Neuron (in vitro differentiated cells): Measurements from ENCODE around the gene GSC2.

Experiments
- H2AFZ ChIP-seq: one replicate; pipeline ENCODE4 v1.6.1; 2013; ENCODE audit warnings: low read depth, mild to moderate bottlenecking, inconsistent platforms, low read length, moderate library complexity
- H3K27me3 ChIP-seq: one replicate; pipeline ENCODE4 v1.6.1; 2013; ENCODE audit warnings: low read length; ENCODE audit not compliant: insufficient read depth
- H3K36me3 ChIP-seq: one replicate; pipeline ENCODE4 v1.6.1; 2013; ENCODE audit warnings: low read length; ENCODE audit not compliant: insufficient read depth
- H3K4me1 ChIP-seq: one replicate; pipeline ENCODE4 v1.6.1; 2013; ENCODE audit warnings: low read length; ENCODE audit not compliant: insufficient read depth
- H3K4me3 ChIP-seq: 2 replicates; pipeline ENCODE4 v1.5.1; 2013; ENCODE audit warnings: mild to moderate bottlenecking, low read length, moderate library complexity
- H3K9me3 ChIP-seq: one replicate; pipeline ENCODE4 v1.6.1; 2013; ENCODE audit warnings: low read length

Gene GSC2

DNA sequence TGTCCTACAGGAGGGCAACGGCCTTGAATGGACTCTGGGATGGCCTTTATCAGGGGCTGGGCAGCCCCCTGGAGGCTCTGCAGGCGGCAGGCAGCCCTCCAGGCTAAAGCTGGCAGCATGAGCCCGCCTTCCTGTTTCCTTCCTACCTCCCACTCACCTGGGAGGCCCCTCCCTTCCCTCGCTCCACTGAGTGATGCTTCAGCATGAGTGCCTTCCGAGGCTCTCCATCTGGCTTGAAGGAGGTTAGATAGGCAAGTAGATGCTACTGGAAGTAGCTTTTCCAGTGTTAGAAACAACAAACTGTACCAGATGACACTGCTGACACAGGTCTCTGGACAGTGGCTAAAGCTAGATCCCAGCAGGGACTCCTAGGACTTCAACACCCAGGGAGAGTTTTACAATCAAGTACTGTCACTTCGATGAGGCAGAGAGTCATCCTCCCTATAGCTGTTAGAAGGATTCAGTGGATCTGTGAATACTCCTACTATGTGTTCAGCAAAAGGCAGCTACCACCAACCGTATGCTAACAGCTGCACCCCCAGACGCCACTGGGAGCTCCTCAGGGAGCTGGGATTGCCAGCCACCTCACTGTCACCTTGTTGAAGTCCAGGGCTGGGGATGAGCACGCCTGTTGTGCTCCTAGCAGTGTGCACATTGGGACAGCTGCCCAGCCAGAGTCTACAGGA, 32.5 kb upstream of the GSC2 start:
- no peaks in the 10 kb centered on the region for H3K36me3 ChIP-seq
- no peaks in the 10 kb centered on the region for H3K9me3 ChIP-seq
- H3K27me3 ChIP-seq, result no peaks in the 10 kb centered on the region
- no peak overlapping the region for H2AFZ ChIP-seq
- peaks cover 9% of the 10 kb centered on the region for H3K4me1 ChIP-seq
- H3K4me3 ChIP-seq, result no peak overlapping the region

GRCh38 chr22:19181786-19182471, 31.8 kb upstream of the GSC2 start:
- no peak overlapping the region for H3K4me3 ChIP-seq
- H3K27me3 ChIP-seq, result no peaks in the 10 kb centered on the region
- no peaks in the 10 kb centered on the region for H3K9me3 ChIP-seq
- peaks cover 4% of the 10 kb centered on the region for H3K36me3 ChIP-seq
- no peak overlapping the region for H2AFZ ChIP-seq
- H3K4me1 ChIP-seq, result peaks cover 16% of the 10 kb centered on the region

DNA sequence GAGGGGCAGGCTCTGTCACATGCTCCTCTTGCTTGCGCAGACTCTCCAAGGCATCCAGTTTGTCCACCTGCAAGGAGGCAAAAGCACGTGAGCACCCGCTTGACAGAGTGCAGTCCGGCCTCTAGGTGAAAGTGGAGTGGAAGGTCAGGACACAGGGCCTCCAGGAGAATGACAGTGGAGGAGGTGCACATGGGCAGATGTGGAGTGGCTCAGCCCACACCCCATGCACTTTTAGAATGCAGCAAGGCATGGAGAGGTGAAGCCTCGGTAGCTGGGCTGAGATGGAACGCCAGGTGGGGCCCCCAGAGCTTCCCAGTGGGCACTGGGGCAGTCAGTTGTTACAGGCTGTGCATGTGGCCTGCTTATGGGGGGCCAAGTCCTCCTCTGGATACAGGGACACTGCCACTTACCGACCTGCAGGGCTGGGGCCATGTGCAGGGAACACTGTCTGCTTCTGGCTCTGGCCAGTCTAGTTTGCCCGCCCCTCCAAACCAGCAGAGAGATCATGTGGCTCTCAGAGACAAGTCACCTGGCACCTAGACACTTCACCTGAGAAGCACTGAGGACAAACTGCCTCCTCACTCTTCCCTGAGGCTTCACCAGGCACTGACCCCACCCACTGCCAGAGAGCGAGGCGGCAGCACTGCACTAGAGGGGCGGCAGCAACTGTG, 30.8 kb upstream of the GSC2 start:
- no peaks in the 10 kb centered on the region for H3K9me3 ChIP-seq

GRCh38 chr22:19180234-19180633, 30.1 kb upstream of the GSC2 start:
- no peak overlapping the region for H3K4me3 ChIP-seq
- no peaks in the 10 kb centered on the region for H3K9me3 ChIP-seq
- H3K27me3 ChIP-seq, result no peaks in the 10 kb centered on the region
- peaks cover 18% of the 10 kb centered on the region for H3K4me1 ChIP-seq
- peaks cover 21% of the 10 kb centered on the region for H3K36me3 ChIP-seq
- no peak overlapping the region for H2AFZ ChIP-seq

More for the DNA sequence above, 30.8 kb upstream of the GSC2 start:
- no peaks in the 10 kb centered on the region for H3K27me3 ChIP-seq
- H2AFZ ChIP-seq, result no peak overlapping the region
- H3K4me3 ChIP-seq, result no peak overlapping the region
- peaks cover 18% of the 10 kb centered on the region for H3K4me1 ChIP-seq
- peaks cover 14% of the 10 kb centered on the region for H3K36me3 ChIP-seq

DNA sequence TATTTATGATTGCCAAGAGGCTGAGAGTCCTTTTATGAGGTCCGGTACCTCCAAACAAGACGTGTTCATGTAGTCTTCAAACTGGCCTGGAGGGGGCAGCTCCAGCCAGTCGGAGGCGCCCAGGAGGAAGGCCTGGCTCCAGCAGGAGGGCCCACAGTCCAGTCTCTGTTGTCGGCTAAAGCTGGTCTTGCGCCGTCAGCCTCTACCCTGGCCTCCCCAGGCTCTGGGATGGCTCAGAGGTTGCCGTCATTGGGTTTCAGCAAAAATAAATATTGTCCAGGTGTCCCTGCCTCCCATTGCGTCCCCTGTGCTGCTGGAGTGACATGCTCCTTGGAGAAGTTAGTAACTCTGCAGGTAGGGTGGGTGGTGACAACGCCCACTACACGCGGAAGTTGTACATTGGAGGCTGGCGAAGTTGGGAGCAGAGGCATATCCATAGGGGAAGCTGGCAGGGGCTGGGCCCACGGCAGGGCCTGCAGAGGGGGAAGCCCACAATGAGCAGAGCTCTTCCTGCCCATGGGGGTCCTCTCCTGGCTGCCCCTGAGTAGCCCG, 29.5 kb upstream of the GSC2 start:
- peaks cover 19% of the 10 kb centered on the region for H3K4me1 ChIP-seq
- H3K27me3 ChIP-seq, result no peaks in the 10 kb centered on the region
- H2AFZ ChIP-seq, result peak overlapping the region; percentile 89
- H3K36me3 ChIP-seq, result peaks cover 22% of the 10 kb centered on the region
- no peaks in the 10 kb centered on the region for H3K9me3 ChIP-seq
- peak overlapping the region; percentile 68 for H3K4me3 ChIP-seq

DNA sequence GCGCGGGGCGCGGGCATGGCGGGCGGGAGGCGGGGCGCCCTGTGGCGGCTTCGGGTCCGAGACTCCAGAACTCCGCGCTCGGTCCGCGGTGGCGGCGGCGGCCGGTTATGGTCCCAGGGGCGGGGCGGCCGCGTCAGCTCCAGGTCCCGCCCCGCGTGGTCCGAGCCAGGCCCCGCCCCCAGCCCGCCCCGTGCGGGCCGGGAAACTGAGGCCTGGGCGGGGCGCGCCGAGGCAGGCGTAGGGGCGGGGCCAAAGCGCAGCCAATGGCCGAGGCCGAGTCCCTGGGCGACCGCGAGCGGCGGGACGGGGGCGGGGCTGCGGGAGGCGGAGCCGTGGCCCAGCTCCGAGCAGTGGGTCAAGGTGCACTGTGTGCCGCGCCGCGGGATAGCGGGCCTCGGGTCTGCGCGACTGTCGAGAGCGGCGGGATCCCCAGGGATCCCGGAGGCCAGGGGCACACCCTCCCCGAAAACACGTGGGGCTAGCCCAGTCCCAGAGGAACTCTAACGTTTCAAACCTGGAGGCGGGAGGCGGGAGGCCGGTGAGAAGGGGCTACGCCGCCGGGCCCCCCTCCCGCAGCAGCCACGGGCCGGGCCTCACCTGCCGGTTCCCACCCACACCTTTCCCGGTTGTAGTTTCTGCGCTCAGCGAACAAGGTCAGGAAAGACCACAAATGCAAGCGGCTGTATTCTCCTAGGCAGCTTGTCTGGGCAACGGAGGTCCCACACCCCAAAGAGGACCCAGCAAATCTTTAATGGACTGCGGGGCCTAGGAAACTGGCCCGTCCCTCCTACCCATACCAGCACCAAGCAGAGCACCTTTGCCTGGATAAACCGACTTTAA, 28.8 kb upstream of the GSC2 start, which contains the start of gene SLC25A1:
TSS of gene SLC25A1 (minus strand) at position 80 of the 840 bp plus-strand sequence. CDS start at position 17, 63 bp downstream.
- Histone ChIP-seq H2AFZ (peak within 1 kb of the TSS; percentile 89), H3K9me3 (no peaks in the 10 kb centered on the region), H3K4me1 (peaks cover 26% of the 10 kb centered on the region), H3K4me3 (peak within 1 kb of the TSS; percentile 68), H3K36me3 (peaks cover 22% of the 10 kb centered on the region), H3K27me3 (no peaks in the 10 kb centered on the region)

DNA sequence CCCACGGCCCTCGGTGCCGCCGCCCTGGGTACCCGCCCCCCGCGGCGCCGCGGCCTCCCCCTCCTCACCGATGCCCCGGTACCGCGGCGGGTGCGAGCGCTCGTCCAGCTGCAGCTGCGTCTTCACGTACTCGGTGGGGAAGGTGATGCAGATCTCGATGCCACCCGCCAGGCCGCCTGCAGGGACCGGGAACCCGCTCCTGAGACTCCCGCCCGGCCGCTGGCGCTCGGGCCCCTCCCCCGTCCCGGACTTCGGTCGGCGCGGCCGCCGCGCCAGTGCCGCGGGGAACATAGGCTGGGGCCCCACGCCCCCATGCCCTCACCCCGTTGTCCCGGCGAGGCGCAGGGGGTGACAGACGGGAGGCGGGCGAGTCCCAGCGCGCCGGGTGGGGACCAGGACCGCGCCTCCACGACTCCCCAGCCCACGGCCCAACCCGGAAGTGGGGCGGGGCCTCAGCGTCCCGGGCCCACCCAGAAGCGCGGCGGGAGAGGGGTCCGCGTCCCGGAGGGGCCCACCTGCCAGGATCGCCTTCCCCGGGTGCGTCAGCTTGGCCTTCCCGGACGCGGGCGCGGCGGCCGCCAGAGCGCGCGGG, 28.1 kb upstream of the GSC2 start:
- no peaks in the 10 kb centered on the region for H3K9me3 ChIP-seq
- H3K36me3 ChIP-seq, result peaks cover 25% of the 10 kb centered on the region

GRCh38 chr22:19177164-19178064, 27.3 kb upstream of the GSC2 start:
- peak overlapping the region; percentile 68 for H3K4me3 ChIP-seq
- H3K36me3 ChIP-seq, result peaks cover 28% of the 10 kb centered on the region
- H3K4me1 ChIP-seq, result peaks cover 37% of the 10 kb centered on the region
- H3K27me3 ChIP-seq, result no peaks in the 10 kb centered on the region
- peak overlapping the region; percentile 89 for H2AFZ ChIP-seq
- H3K9me3 ChIP-seq, result no peaks in the 10 kb centered on the region

More for the DNA sequence above, 28.1 kb upstream of the GSC2 start:
- no peaks in the 10 kb centered on the region for H3K27me3 ChIP-seq
- peak overlapping the region; percentile 68 for H3K4me3 ChIP-seq
- peak overlapping the region; percentile 89 for H2AFZ ChIP-seq
- H3K4me1 ChIP-seq, result peaks cover 30% of the 10 kb centered on the region

DNA sequence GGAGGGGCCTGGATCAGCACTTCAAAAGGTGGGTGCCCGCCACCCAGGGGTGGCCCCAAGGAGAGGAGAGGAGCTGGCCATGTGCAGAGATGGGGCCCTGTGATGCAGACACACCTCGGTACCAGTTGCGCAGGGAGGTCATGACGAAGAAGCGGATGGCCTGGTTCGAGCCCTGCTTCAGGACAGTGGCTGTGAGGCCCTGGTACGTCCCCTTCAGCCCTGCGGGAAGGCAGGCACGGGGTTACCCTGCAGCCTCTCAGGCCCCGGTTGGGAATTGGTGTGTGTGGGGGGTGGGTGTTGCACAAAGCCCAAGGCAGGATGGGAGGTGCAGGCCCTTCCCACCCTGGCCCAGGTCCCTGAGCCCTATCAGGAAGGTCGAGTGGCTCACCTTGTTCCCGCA, 26.6 kb upstream of the GSC2 start:
- Histone ChIP-seq H3K9me3 (no peaks in the 10 kb centered on the region), H3K4me1 (peaks cover 38% of the 10 kb centered on the region), H3K27me3 (no peaks in the 10 kb centered on the region), H3K36me3 (peaks cover 28% of the 10 kb centered on the region), H2AFZ (no peak overlapping the region), H3K4me3 (peak overlapping the region; percentile 68)

DNA sequence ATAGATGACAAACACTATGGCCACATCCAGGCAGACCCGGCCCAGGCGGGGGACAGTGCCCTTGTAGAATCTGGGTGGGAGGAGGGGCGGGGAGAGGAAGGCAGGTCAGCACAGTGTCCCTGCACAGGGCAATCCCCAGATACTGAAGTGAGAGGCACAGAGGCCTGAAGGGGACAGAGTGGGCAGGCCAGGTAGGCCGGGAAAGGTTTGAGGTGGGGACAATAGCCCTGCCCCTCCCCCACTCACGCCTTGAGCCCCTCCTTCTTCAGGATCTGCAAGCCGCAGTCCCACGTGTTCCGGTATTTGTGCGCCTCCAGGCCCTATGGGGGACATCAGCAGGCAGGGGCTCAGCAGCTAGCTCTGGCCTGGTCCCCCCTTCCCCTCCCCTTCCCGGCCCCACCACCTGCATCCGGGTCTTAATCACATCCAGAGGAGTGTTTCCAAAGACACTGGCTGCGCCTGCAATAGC, 26.1 kb upstream of the GSC2 start:
- peaks cover 38% of the 10 kb centered on the region for H3K4me1 ChIP-seq
- H3K36me3 ChIP-seq, result peaks cover 28% of the 10 kb centered on the region
- no peaks in the 10 kb centered on the region for H3K27me3 ChIP-seq
- no peaks in the 10 kb centered on the region for H3K9me3 ChIP-seq
- H2AFZ ChIP-seq, result no peak overlapping the region
- no peak overlapping the region for H3K4me3 ChIP-seq

GRCh38 chr22:19175602-19176174, 25.6 kb upstream of the GSC2 start:
- H2AFZ ChIP-seq, result no peak overlapping the region
- no peak overlapping the region for H3K4me3 ChIP-seq
- peaks cover 28% of the 10 kb centered on the region for H3K36me3 ChIP-seq
- no peaks in the 10 kb centered on the region for H3K9me3 ChIP-seq
- peaks cover 41% of the 10 kb centered on the region for H3K4me1 ChIP-seq
- H3K27me3 ChIP-seq, result no peaks in the 10 kb centered on the region
